GM12873 (cell line): ENCODE data around the gene TMPRSS11E.

Source experiments
- TF ChIP-seq, protein P1 (sequence below): IDR thresholded peaks from 2 replicates; pipeline ENCODE4 v1.5.1; 2012; ENCODE audit warnings: low read depth, mild to moderate bottlenecking, moderate library complexity, low read length, control low read depth; ENCODE audit not compliant: insufficient read depth; ENCODE audit errors: missing control alignments

The TMPRSS11E gene

DNA sequence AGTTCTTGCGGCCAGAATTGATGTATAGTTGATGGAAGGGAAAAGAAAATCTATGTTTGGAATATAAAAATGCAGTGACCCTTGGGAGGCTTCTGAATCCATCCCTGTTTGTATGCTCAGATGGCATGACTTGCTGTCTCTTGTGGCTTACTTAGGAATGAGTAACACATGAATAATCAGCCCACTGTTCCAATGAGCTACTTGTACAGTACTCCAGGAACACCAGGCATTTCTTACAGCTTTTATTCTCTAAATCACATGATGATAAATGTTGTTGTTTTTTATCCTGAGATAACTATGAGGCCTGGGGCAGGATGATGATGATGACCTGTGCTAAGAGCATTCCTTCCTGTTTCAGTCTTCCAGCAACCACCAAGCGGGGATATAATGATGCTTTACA, 18.9 kb downstream of the TMPRSS11E start:
- TF ChIP-seq, protein P1, sequence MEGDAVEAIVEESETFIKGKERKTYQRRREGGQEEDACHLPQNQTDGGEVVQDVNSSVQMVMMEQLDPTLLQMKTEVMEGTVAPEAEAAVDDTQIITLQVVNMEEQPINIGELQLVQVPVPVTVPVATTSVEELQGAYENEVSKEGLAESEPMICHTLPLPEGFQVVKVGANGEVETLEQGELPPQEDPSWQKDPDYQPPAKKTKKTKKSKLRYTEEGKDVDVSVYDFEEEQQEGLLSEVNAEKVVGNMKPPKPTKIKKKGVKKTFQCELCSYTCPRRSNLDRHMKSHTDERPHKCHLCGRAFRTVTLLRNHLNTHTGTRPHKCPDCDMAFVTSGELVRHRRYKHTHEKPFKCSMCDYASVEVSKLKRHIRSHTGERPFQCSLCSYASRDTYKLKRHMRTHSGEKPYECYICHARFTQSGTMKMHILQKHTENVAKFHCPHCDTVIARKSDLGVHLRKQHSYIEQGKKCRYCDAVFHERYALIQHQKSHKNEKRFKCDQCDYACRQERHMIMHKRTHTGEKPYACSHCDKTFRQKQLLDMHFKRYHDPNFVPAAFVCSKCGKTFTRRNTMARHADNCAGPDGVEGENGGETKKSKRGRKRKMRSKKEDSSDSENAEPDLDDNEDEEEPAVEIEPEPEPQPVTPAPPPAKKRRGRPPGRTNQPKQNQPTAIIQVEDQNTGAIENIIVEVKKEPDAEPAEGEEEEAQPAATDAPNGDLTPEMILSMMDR = no peak

DNA sequence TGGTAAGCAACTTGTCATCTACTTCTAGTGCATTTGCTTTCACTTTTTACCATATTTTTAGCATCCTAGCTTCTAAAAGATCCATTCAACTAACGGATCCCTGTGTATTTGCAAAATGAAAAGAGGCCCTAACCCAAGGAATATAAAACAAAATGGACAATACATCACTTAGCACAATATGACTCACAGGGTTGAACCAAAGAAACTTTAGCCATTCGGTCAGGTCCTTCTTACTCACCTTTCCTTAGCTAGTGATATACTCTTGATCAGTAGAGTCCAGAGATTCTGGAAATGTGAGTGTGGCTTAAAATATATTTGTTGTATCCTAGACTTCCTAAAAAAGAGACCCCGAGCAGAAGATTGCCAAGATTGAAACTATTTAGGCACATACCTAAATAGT, 19.5 kb downstream of the TMPRSS11E start:
- TF ChIP-seq, protein P1 = no peak

DNA sequence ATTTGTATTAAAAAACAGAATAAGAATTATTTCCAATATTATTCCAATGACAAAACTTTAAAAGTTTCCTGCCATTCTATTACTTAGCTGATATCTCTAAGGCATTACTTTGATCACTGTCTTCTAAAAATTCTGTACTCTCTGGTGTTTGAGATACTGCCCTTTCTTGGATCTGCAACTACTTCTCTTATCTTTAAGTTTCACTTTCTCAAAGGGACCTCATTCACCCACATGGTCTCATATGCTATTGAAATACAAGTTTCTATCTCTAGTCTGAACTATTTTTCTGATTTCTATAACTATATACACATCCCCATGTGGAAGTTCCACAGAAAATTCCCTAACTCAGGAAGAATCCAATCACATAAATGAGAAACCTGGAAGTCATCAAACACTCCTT, 22.2 kb downstream of the TMPRSS11E start:
- TF ChIP-seq, protein P1 = no peak

DNA sequence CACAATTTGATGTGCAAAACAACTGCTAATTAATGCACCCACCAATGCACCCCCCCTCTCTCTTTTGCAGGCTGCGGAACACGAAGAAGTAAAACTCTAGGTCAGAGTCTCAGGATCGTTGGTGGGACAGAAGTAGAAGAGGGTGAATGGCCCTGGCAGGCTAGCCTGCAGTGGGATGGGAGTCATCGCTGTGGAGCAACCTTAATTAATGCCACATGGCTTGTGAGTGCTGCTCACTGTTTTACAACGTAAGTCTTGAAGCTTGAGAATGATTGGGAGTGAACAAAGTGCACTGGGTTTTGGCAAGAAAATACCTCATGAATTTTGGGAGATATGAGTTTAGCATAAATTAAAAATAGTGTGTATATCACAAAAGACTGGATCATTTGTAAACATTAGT, 28.9 kb downstream of the TMPRSS11E start:
- TF ChIP-seq, protein P1 = no peak

DNA sequence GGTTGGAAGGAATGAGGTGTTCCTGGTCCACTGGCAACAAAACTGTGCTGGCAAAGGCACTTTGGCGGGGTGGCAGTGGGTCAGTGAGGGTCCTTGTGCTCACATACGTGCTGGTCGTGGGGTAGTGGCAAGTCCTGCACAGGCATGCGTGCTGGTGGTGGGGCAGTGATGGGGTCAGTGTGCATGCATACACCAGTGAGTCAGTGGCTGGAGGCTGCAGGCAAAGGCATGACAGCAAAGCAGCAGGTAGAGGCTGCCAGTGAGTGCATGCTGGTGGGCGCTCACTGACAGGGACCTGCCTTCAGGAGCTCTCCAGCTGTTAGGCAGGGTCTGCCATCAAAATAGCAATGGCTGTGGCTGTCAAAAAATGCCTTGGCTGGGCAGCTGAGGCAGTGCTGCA, 42.1 kb downstream of the TMPRSS11E start:
- TF ChIP-seq, protein P1 = no peak

DNA sequence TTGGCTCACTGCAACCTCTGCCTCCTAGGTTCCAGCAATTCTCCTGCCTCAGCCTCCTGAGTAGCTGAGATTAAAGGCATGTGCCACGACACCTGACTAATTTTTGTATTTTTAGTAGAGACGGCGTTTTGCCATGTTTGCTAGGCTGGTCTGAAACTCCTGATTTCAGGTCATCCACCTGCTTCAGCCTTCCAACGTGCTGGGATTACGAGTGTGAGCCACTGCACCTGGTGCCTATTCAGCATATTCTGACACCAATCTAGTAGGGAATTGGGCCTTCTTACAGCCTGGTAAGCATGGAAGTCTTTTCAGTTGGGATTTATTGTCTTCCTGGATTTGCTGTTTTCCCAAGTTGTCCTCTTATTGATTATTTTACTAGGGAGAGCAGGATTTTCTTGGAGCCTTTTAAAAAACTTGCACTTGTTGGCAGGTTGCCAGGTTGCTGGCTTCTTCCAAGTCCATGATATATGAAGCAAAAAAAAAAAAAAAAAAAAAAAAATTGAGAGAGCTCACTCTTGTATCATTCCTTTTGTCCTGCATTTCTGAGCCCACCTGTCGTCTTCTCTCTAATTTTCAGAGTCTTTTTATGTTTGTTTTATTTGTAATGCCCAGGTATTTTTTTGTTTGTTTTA, 43.7 kb downstream of the TMPRSS11E start:
- TF ChIP-seq, protein P1 = no peak

DNA sequence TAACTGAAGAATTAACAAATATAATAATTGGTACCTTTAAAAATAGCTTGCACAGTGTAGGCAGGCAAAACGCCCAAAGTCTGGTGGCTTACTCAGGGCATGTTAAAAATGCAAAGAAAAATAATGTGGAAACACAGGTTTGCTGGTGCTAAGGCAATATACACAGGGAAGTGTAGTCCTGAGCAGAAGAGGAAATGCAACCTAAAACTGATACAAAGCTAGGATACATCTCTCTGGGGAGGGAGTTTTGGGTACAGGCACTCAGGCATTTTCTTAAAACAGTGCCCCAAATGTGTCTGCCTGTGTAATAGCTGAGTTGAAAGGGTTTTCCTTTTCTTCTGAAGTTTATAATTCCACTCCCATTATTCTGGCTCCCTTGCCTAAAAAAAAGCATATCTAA, 47.4 kb downstream of the TMPRSS11E start:
- TF ChIP-seq, protein P1 = no peak
